ENCODE data around the gene IL6ST. TPM values are rescaled to one million over a fixed set of nuclear protein-coding genes. Genes with fewer than 3 reads are reported as not detected.
"Not testable (repeated sequence)": the region's sequence is repeated elsewhere in the genome, so short reads cannot be mapped to it uniquely, and the experiment has no call there.

IL6ST gene
- total RNA-seq, 5 donors from 2014 or later (not counting 1 experiment from before 2014, with no cell fraction given) = 113 to 330 (median 129) TPM

- no peaks in the 10 kb centered on the region for H3K36me3 Mint-ChIP-seq
- H3K9me3 ChIP-seq = no peaks in the 10 kb centered on the region
- H3K4me1 Mint-ChIP-seq = peaks cover 28 to 37% (median 29%) of the 10 kb centered on the region in 3 donors
- no peak overlapping the region for H3K4me3 Mint-ChIP-seq
- ChIA-PET CTCF (interaction anchor here in 1 of 2 donors (0.6 kb wide), 3 partner anchors 199 to 889 kb away, joined by 3 read pairs; no protein-coding TSS in a partner anchor), POLR2A (interaction anchor here (0.6 to 0.7 kb wide), 2 partner anchors 13 to 715 kb away, joined by 4 to 5 read pairs; no protein-coding TSS in a partner anchor)
- WGBS (ENCODE audit: insufficient coverage) = no CpG with 5 or more reads among the region's 2 CpGs
- no peak overlapping the region for H3K27ac Mint-ChIP-seq
- H3K27ac ChIP-seq (ENCODE audit: low read length) = no peak overlapping the region
- no peak overlapping the region for H3K4me3 ChIP-seq (ENCODE audit: control insufficient read depth in 1 of 2, extremely low read depth in 1 of 2, low read length in 1 of 2)
- peaks cover 10 to 19% of the 10 kb centered on the region in 2 experiments for H3K4me1 ChIP-seq (ENCODE audit: control insufficient read depth in 1 of 2, extremely low read depth in 1 of 2, insufficient read depth in 2 of 2, low read length in 2 of 2)
- peaks cover 0 to 6% (median 5%) of the 10 kb centered on the region in 3 donors for H3K9me3 Mint-ChIP-seq
- ATAC-seq (replicated peaks in 1 of 4) (no peak), DNase-seq (no peak)
- no peaks in the 10 kb centered on the region for H3K27me3 ChIP-seq (replicated peaks in 1 of 2; ENCODE audit: control insufficient read depth in 2 of 2, extremely low read depth in 1 of 2, insufficient read depth in 2 of 2, low read length in 1 of 2)
- no peaks in the 10 kb centered on the region for H3K36me3 ChIP-seq (ENCODE audit: control insufficient read depth in 2 of 2, extremely low read depth in 1 of 2, insufficient read depth in 1 of 2, low read length in 1 of 2)
- no peaks in the 10 kb centered on the region for H3K27me3 Mint-ChIP-seq
These were observed 7.5 kb upstream of the IL6ST start for GRCh38 chr5:56002303-56002702.

GRCh38 chr5:56000221-56000620, 5.5 kb upstream of the IL6ST start:
- ATAC-seq (replicated peaks in 1 of 4); H3K9me3 Mint-ChIP-seq; DNase-seq; H3K4me3 ChIP-seq (ENCODE audit: control insufficient read depth in 1 of 2, extremely low read depth in 1 of 2, low read length in 1 of 2); H3K36me3 Mint-ChIP-seq; POLR2A ChIA-PET; H3K9me3 ChIP-seq; CTCF ChIA-PET; H3K27me3 Mint-ChIP-seq; H3K4me3 Mint-ChIP-seq; H3K27ac ChIP-seq (ENCODE audit: low read length); H3K36me3 ChIP-seq (ENCODE audit: control insufficient read depth in 2 of 2, extremely low read depth in 1 of 2, insufficient read depth in 1 of 2, low read length in 1 of 2); H3K27ac Mint-ChIP-seq; H3K27me3 ChIP-seq (replicated peaks in 1 of 2; ENCODE audit: control insufficient read depth in 2 of 2, extremely low read depth in 1 of 2, insufficient read depth in 2 of 2, low read length in 1 of 2): not testable (repeated sequence)
- H3K4me1 ChIP-seq (ENCODE audit: control insufficient read depth in 1 of 2, extremely low read depth in 1 of 2, insufficient read depth in 2 of 2, low read length in 2 of 2) = peaks cover 8 to 11% of the 10 kb centered on the region in 2 experiments
- H3K4me1 Mint-ChIP-seq = peaks cover 28 to 30% (median 28%) of the 10 kb centered on the region in 3 donors
- WGBS (ENCODE audit: insufficient coverage) = no CpG with 5 or more reads among the region's 5 CpGs

GRCh38 chr5:55998966-55999365, 4.2 kb upstream of the IL6ST start:
- 100% methylated on average over 2 of the region's 6 CpGs for WGBS (ENCODE audit: insufficient coverage)
- Histone ChIP-seq H3K36me3 (ENCODE audit: control insufficient read depth in 2 of 2, extremely low read depth in 1 of 2, insufficient read depth in 1 of 2, low read length in 1 of 2) (no peaks in the 10 kb centered on the region), H3K9me3 (no peaks in the 10 kb centered on the region), H3K4me1 (ENCODE audit: control insufficient read depth in 1 of 2, extremely low read depth in 1 of 2, insufficient read depth in 2 of 2, low read length in 2 of 2) (peaks cover 8 to 11% of the 10 kb centered on the region in 2 experiments), H3K27me3 (replicated peaks in 1 of 2; ENCODE audit: control insufficient read depth in 2 of 2, extremely low read depth in 1 of 2, insufficient read depth in 2 of 2, low read length in 1 of 2) (no peaks in the 10 kb centered on the region), H3K4me3 (ENCODE audit: control insufficient read depth in 1 of 2, extremely low read depth in 1 of 2, low read length in 1 of 2) (no peak overlapping the region), H3K27ac (ENCODE audit: low read length) (no peak overlapping the region)
- no peaks in the 10 kb centered on the region for H3K27me3 Mint-ChIP-seq
- H3K4me1 Mint-ChIP-seq = peaks cover 20 to 24% (median 23%) of the 10 kb centered on the region in 3 donors
- DNase-seq (no peak), ATAC-seq (replicated peaks in 1 of 4) (no peak)
- H3K36me3 Mint-ChIP-seq = peaks cover 3% of the 10 kb centered on the region
- POLR2A ChIA-PET = interaction anchor here in 1 of 2 donors (1.1 kb wide), 1 partner anchor 51 kb away, joined by 3 read pairs; no protein-coding TSS in a partner anchor
- CTCF ChIA-PET = no interaction called here
- no peak overlapping the region for H3K27ac Mint-ChIP-seq
- H3K4me3 Mint-ChIP-seq = no peak overlapping the region
- peaks cover 0 to 6% (median 5%) of the 10 kb centered on the region in 3 donors for H3K9me3 Mint-ChIP-seq

- DNase-seq (no peak), ATAC-seq (replicated peaks in 1 of 4) (no peak)
- peaks cover 22 to 31% (median 27%) of the 10 kb centered on the region in 3 donors for H3K4me1 Mint-ChIP-seq
- peaks cover 4% of the 10 kb centered on the region for H3K36me3 Mint-ChIP-seq
- Histone ChIP-seq H3K27ac (ENCODE audit: low read length) (no peak overlapping the region), H3K9me3 (no peaks in the 10 kb centered on the region), H3K4me3 (ENCODE audit: control insufficient read depth in 1 of 2, extremely low read depth in 1 of 2, low read length in 1 of 2) (no peak overlapping the region), H3K27me3 (replicated peaks in 1 of 2; ENCODE audit: control insufficient read depth in 2 of 2, extremely low read depth in 1 of 2, insufficient read depth in 2 of 2, low read length in 1 of 2) (no peaks in the 10 kb centered on the region), H3K36me3 (ENCODE audit: control insufficient read depth in 2 of 2, extremely low read depth in 1 of 2, insufficient read depth in 1 of 2, low read length in 1 of 2) (no peaks in the 10 kb centered on the region), H3K4me1 (ENCODE audit: control insufficient read depth in 1 of 2, extremely low read depth in 1 of 2, insufficient read depth in 2 of 2, low read length in 2 of 2) (peaks cover 12 to 15% of the 10 kb centered on the region in 2 experiments)
- H3K27me3 Mint-ChIP-seq = no peaks in the 10 kb centered on the region
- peaks cover 0 to 6% (median 5%) of the 10 kb centered on the region in 3 donors for H3K9me3 Mint-ChIP-seq
- no peak overlapping the region for H3K4me3 Mint-ChIP-seq
- peak overlapping the region in 1 of 2 donors; percentile 6 for H3K27ac Mint-ChIP-seq
- POLR2A ChIA-PET = interaction anchor here in 1 of 2 donors (0.6 to 0.7 kb wide), 3 partner anchors 16 to 556 kb away, joined by 3 to 11 read pairs (median 3); no protein-coding TSS in a partner anchor
- CTCF ChIA-PET = no interaction called here
- WGBS (ENCODE audit: insufficient coverage) = 72% methylated on average over 3 of the region's 5 CpGs
These were observed 3.1 kb upstream of the IL6ST start for GRCh38 chr5:55997742-55998351.

- DNase-seq (peak; percentile 88 to 98 (median 93)), ATAC-seq (replicated peaks in 1 of 4) (peak; percentile 92 to 97 (median 94))
- Mint-ChIP-seq H3K4me1 (peaks cover 48 to 56% (median 52%) of the 10 kb centered on the region in 3 donors), H3K9me3 (no peaks in the 10 kb centered on the region), H3K36me3 (peaks cover 11% of the 10 kb centered on the region), H3K27me3 (no peaks in the 10 kb centered on the region), H3K27ac (peak overlapping the region; percentile 97 to 99), H3K4me3 (peak overlapping the region; percentile 93 to 99 (median 95))
- WGBS (ENCODE audit: insufficient coverage) = under 1% methylated on average over 52 of the region's 70 CpGs
- Histone ChIP-seq H3K4me3 (ENCODE audit: control insufficient read depth in 1 of 2, extremely low read depth in 1 of 2, low read length in 1 of 2) (peak overlapping the region; percentile 88 to 90), H3K4me1 (ENCODE audit: control insufficient read depth in 1 of 2, extremely low read depth in 1 of 2, insufficient read depth in 2 of 2, low read length in 2 of 2) (peaks cover 15 to 27% of the 10 kb centered on the region in 2 experiments), H3K9me3 (no peaks in the 10 kb centered on the region), H3K36me3 (ENCODE audit: control insufficient read depth in 2 of 2, extremely low read depth in 1 of 2, insufficient read depth in 1 of 2, low read length in 1 of 2) (no peaks in the 10 kb centered on the region), H3K27me3 (replicated peaks in 1 of 2; ENCODE audit: control insufficient read depth in 2 of 2, extremely low read depth in 1 of 2, insufficient read depth in 2 of 2, low read length in 1 of 2) (no peaks in the 10 kb centered on the region), H3K27ac (ENCODE audit: low read length) (peak overlapping the region; percentile 85)
- CTCF ChIA-PET = interaction anchor here in 1 of 2 donors (0.9 kb wide), 1 partner anchor 13 kb away, joined by 3 read pairs; no protein-coding TSS in a partner anchor
- POLR2A ChIA-PET = interaction anchor here (0.5 to 1.8 kb wide), 4 partner anchors 17 to 1195 kb away, joined by 3 to 8 read pairs (median 4); no protein-coding TSS in a partner anchor
These were observed 493 bp upstream of the IL6ST start for GRCh38 chr5:55994998-55995914.

Data from T-cell (primary cell).